ENCODE measurements around the gene PTTG1IP.

DNA sequence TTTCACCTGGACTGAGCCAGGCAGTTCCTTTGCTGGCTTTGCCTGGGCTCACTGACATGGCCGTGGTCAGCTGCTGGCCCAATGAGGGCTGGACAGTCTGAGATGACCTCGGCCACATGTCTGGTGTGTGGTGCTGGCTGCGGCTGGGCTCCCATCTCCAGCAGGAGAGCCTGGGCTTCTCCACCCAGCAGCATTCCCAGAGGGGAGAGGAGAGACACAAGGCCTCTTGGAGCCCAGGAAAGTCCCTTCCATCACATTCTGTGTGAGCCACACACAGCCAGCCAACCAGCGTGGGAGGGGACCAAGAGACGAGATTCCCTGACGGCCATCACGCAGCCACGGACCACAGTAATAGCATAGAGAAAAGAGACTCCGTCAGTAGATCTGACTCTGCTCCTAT, 34.5 kb downstream of the PTTG1IP start:
- no peak for TF ChIP-seq EZH2 (IDR thresholded peaks at IDR 0.05; ENCODE audit: low read length, missing control alignments)
- TF ChIP-seq, protein P1, sequence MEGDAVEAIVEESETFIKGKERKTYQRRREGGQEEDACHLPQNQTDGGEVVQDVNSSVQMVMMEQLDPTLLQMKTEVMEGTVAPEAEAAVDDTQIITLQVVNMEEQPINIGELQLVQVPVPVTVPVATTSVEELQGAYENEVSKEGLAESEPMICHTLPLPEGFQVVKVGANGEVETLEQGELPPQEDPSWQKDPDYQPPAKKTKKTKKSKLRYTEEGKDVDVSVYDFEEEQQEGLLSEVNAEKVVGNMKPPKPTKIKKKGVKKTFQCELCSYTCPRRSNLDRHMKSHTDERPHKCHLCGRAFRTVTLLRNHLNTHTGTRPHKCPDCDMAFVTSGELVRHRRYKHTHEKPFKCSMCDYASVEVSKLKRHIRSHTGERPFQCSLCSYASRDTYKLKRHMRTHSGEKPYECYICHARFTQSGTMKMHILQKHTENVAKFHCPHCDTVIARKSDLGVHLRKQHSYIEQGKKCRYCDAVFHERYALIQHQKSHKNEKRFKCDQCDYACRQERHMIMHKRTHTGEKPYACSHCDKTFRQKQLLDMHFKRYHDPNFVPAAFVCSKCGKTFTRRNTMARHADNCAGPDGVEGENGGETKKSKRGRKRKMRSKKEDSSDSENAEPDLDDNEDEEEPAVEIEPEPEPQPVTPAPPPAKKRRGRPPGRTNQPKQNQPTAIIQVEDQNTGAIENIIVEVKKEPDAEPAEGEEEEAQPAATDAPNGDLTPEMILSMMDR (conservative IDR thresholded peaks at IDR 0.05 in 1 of 2, IDR thresholded peaks at IDR 0.05 in 1 of 2; ENCODE audit: low read depth in 1 of 2, low read length in 2 of 2): no peak
